Activated T-cell treated with anti-CD3 and anti-CD28 coated beads, Interleukin-2, amount 50 U/mL, for 72 hours (primary cell): ENCODE results near the gene BRAF. TPM values are rescaled to one million over a fixed set of nuclear protein-coding genes. Genes with fewer than 3 reads are reported as not detected.
A peak's percentile ranks its signal among the peaks of the same experiment; 100 is the strongest.
"Not testable (repeated sequence)": the region's sequence is repeated elsewhere in the genome, so short reads cannot be mapped to it uniquely, and the experiment has no call there.

Experiments
- ATAC-seq, 2 donors: fragments of 150-1000 bp; cut with Tn5 transposase; replicated peaks in 1 of 2; 2 replicates each; pipeline ENCODE4 v1.10.0; 2021; ENCODE audit warnings: moderate library complexity in 2 of 2, mild to moderate bottlenecking in 1 of 2
- DNase-seq, 2 donors: peaks; one replicate each; pipeline ENCODE4 v3.0.0; 2021 to 2022; ENCODE audit warnings: mixed read lengths in 1 of 2
- H3K27ac Mint-ChIP-seq: one replicate; pipeline ENCODE4 v1.8.0; 2022; ENCODE audit warnings: mild to moderate bottlenecking, moderate library complexity, mixed read lengths
- H3K27me3 Mint-ChIP-seq: one replicate; pipeline ENCODE4 v1.8.0; 2022; ENCODE audit warnings: low read depth, mixed read lengths
- H3K36me3 Mint-ChIP-seq, 2 donors: one replicate each; pipeline ENCODE4 v1.8.0; 2022; ENCODE audit warnings: mixed read lengths in 2 of 2, mild to moderate bottlenecking in 1 of 2; ENCODE audit not compliant: insufficient read depth in 2 of 2
- H3K4me1 Mint-ChIP-seq: one replicate; pipeline ENCODE4 v1.8.0; 2022; ENCODE audit warnings: low read depth, mixed read lengths
- H3K4me3 Mint-ChIP-seq, 2 donors: one replicate each; pipeline ENCODE4 v1.8.0; 2022; ENCODE audit warnings: mild to moderate bottlenecking in 2 of 2, mixed read lengths in 2 of 2, moderate library complexity in 2 of 2
- H3K9me3 Mint-ChIP-seq, 2 donors: one replicate each; pipeline ENCODE4 v1.8.0; 2022; ENCODE audit warnings: mixed read lengths in 2 of 2
- total RNA-seq, 2 donors: library from RNA; stranded (reverse); gene quantifications; one replicate each; pipeline ENCODE4 v1.2.3, GENCODE V29; 2022

BRAF gene
- total RNA-seq, 2 donors from 2014 or later: 51.7 to 56.2 TPM

GRCh38 chr7:140885735-140886334 lies 38.9 kb downstream of the BRAF start:
- DNase-seq: no peak
- H3K27ac Mint-ChIP-seq: no peak overlapping the region
- peaks cover 42% of the 10 kb centered on the region for H3K4me1 Mint-ChIP-seq
- no peaks in the 10 kb centered on the region for H3K27me3 Mint-ChIP-seq
- no peaks in the 10 kb centered on the region for H3K36me3 Mint-ChIP-seq
- peak in 1 of 2 donors; percentile 66 for ATAC-seq
- H3K9me3 Mint-ChIP-seq: no peaks in the 10 kb centered on the region
- H3K4me3 Mint-ChIP-seq: no peak overlapping the region

DNA sequence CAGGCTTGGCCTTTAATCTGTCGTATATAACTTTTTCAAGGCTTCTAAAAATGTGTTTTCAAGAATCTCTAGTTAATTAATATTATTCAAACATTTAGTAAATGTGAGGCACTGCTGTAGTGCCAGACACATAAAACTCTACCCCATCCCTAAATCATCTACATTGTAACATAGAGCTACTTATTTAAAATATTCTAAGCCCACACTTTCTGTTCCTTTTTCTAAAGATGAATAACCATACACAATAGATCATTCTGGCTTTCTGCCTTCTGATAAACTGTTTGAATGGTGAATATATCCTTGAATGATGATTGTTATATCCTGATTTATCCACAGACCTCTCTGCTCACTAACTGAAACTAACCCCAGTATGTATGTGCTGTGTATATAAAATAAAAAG lies 41.4 kb downstream of the BRAF start:
- DNase-seq (no peak), ATAC-seq (no peak)
- peaks cover 0 to 5% of the 10 kb centered on the region in 2 donors for H3K36me3 Mint-ChIP-seq
- peaks cover 1 to 2% of the 10 kb centered on the region in 2 donors for H3K9me3 Mint-ChIP-seq
- peaks cover 48% of the 10 kb centered on the region for H3K4me1 Mint-ChIP-seq
- no peaks in the 10 kb centered on the region for H3K27me3 Mint-ChIP-seq
- H3K27ac Mint-ChIP-seq: no peak overlapping the region
- H3K4me3 Mint-ChIP-seq: no peak overlapping the region

DNA sequence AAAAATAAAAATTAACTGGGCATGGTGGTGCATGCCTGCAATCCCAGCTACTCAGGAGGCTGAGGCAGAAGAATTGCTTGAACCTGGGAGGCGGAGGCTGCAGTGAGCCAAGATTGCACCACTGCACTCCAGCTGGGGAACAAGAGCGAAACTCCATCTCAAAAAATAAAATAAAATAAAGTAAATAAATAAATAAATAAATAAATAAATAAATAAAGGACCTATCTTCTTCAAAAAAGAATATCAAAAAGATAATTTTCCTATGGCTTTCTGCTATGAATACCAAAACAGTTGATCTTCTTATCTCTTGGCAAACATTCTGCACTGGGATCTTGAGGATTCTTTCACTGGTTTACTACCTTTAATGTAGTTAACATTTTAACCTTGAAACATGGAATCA lies 41.9 kb downstream of the BRAF start:
- not testable (repeated sequence) for H3K36me3 Mint-ChIP-seq, ATAC-seq, H3K27ac Mint-ChIP-seq, H3K9me3 Mint-ChIP-seq, H3K4me3 Mint-ChIP-seq, DNase-seq, H3K27me3 Mint-ChIP-seq
- H3K4me1 Mint-ChIP-seq: peaks cover 47% of the 10 kb centered on the region

- Mint-ChIP-seq H3K27me3 (no peaks in the 10 kb centered on the region), H3K36me3 (peaks cover 0 to 7% of the 10 kb centered on the region in 2 donors), H3K27ac (no peak overlapping the region), H3K4me1 (peaks cover 57% of the 10 kb centered on the region), H3K9me3 (peaks cover 2 to 3% of the 10 kb centered on the region in 2 donors), H3K4me3 (no peak overlapping the region)
- ATAC-seq: peak; percentile 68 to 76
- no peak for DNase-seq
These were observed 43.1 kb downstream of the BRAF start for GRCh38 chr7:140881507-140882228.

DNA sequence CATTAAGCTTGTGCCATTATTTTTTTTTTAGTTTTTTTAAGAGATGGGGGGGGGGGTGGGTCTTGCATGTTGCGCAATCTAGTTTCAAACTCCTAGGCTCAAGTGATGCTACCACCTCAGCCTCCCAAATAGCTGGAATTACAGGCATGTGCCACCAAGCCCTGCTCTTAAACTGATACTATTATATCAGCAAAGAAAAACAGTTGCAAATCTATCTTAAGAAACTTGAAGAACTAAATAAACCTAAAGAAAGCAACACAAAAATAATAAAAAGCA lies 47.5 kb downstream of the BRAF start:
- H3K27ac Mint-ChIP-seq: no peak overlapping the region
- no peak for DNase-seq
- no peak overlapping the region for H3K4me3 Mint-ChIP-seq
- ATAC-seq: no peak
- peaks cover 66% of the 10 kb centered on the region for H3K4me1 Mint-ChIP-seq
- H3K9me3 Mint-ChIP-seq: peaks cover 4 to 5% of the 10 kb centered on the region in 2 donors
- H3K27me3 Mint-ChIP-seq: no peaks in the 10 kb centered on the region
- H3K36me3 Mint-ChIP-seq: peaks cover 3 to 17% of the 10 kb centered on the region in 2 donors

DNA sequence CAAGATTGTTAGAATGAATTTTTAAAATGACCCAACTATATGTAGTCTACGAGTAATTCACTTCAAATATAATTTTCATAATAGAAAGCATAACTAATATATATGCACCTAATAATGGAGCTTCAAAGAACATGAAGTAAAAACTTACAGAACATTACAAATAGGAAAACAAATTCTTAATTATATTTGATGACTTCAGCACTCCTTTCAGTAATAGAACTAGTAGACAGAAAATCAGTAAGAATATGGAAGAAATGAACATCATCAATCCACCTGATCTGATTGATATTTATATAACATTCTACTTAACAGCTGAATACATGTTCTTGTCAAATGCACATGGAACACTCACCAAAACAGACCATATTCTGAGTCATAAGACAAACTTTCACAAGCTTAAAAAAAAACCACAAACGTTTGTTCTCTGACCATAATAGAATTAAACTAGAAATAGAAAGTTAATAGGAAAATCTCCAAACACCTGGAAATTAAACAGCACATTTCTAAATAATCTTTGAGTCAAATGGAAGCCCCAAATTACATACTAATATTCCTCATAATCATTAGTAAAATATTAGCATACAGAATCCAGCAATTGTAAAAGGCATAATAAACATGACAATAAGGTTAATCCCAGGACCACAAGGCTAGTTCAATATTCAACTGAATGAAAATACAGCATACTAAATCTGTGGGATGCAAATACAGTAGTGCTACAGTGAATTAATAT lies 48.0 kb downstream of the BRAF start:
- ATAC-seq (peak in 1 of 2 donors; percentile 58), DNase-seq (no peak)
- no peak overlapping the region for H3K27ac Mint-ChIP-seq
- peaks cover 4 to 5% of the 10 kb centered on the region in 2 donors for H3K9me3 Mint-ChIP-seq
- peaks cover 3 to 17% of the 10 kb centered on the region in 2 donors for H3K36me3 Mint-ChIP-seq
- peaks cover 63% of the 10 kb centered on the region for H3K4me1 Mint-ChIP-seq
- no peaks in the 10 kb centered on the region for H3K27me3 Mint-ChIP-seq
- H3K4me3 Mint-ChIP-seq: peak overlapping the region in 1 of 2 donors; percentile 40

- Mint-ChIP-seq H3K9me3 (peaks cover 2 to 5% of the 10 kb centered on the region in 2 donors), H3K4me1 (peaks cover 60% of the 10 kb centered on the region), H3K4me3 (no peak overlapping the region), H3K36me3 (peaks cover 4 to 12% of the 10 kb centered on the region in 2 donors), H3K27ac (no peak overlapping the region), H3K27me3 (no peaks in the 10 kb centered on the region)
- DNase-seq (no peak), ATAC-seq (no peak)
These were observed 51.3 kb downstream of the BRAF start for GRCh38 chr7:140873434-140873833.

DNA sequence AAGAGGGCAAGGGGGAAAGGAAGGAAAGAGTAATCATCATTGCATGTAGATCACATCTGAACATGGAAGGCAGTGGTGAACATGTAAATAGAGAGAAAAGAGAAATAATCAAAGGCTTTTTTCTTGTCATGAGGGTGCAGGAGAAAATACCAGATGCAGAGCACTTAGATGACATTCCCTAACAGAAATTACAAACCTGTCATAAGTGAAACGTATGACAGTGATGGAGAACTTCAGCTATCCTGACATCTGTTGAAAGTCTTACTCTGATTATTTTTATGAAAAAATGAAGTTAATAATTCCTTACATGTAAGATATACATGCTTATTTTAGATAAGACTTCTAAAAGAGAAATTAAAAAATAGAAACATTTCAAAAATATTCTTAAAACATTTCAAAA lies 54.7 kb downstream of the BRAF start:
- no peak overlapping the region for H3K4me3 Mint-ChIP-seq
- H3K4me1 Mint-ChIP-seq: peaks cover 42% of the 10 kb centered on the region

GRCh38 chr7:140869430-140869829 lies 55.3 kb downstream of the BRAF start:
- DNase-seq (no peak), ATAC-seq (no peak)
- Mint-ChIP-seq H3K9me3 (peaks cover 5 to 6% of the 10 kb centered on the region in 2 donors), H3K27me3 (no peaks in the 10 kb centered on the region), H3K4me1 (peaks cover 39% of the 10 kb centered on the region), H3K4me3 (no peak overlapping the region), H3K27ac (no peak overlapping the region), H3K36me3 (peaks cover 8 to 9% of the 10 kb centered on the region in 2 donors)

More for the DNA sequence above, 54.7 kb downstream of the BRAF start:
- DNase-seq (no peak), ATAC-seq (no peak)
- Mint-ChIP-seq H3K9me3 (peaks cover 2% of the 10 kb centered on the region in 2 donors), H3K27ac (no peak overlapping the region), H3K36me3 (peaks cover 4 to 8% of the 10 kb centered on the region in 2 donors), H3K27me3 (no peaks in the 10 kb centered on the region)

DNA sequence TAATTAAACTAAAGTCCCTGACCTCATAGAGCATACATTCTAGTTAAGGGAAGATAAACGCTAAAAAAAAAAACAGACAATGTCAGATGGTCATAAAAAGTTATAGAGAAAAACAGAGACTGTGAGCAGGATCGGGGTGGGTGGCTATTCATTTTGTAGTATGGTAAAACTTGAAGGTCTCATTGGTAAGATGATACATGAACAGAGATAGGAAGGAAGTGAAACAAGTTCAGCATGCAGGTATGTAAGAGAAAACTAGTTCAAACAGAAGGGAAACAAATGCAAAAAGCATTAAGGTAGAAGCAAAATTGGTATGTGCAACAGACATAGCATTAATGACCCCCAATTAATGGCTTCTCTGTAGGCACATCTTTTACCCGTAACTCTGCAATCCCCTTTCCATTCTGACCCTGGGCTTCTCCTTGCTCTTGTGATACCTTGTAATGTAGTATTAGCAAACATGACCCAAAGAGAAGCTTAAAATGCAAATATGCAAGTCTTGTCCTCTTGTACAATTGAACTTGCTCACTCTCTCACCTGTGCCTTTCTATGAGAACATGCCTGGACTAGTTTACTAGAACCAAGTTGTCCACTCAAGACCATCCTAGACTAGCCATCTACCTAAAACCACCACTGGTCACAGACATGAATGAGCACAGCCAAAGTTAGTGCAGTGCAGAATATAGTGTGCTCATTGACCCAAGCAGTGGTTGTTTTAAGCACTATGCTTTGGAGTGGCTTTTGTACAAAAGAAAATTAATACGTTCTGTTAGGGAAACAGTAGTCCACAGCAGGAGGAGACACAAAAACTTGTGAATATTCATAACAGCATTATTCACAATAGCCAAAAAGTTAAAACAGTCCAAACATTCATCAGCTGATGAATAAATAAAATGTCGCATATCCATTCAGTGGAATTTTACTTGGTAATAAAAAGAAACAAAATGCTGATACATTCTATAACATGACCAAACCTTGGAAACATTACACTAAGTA lies 57.0 kb downstream of the BRAF start:
- Mint-ChIP-seq H3K27me3 (no peaks in the 10 kb centered on the region), H3K27ac (peak overlapping the region; percentile 68), H3K4me1 (peaks cover 35% of the 10 kb centered on the region), H3K36me3 (peaks cover 8 to 9% of the 10 kb centered on the region in 2 donors), H3K4me3 (no peak overlapping the region), H3K9me3 (peaks cover 6 to 7% of the 10 kb centered on the region in 2 donors)
- DNase-seq (no peak), ATAC-seq (no peak)

DNA sequence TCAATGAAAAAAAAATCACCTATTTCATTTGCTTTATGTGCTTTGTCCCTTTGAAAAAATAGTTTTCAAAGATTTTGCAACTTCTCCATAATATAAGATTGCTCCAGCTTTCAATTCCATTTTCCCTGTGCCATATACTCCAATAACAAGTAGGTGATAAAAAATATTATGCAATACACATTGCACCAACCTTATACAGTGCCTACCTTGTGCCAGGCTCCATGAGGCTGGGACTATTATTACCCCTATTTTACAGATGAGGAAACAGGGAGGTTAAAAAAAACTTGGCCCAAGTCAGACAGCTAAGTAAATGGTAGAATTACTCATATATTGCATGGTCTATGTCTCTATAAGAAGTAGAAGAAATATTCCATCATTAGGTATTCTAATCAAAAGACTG lies 57.8 kb downstream of the BRAF start:
- Mint-ChIP-seq H3K27me3 (no peaks in the 10 kb centered on the region), H3K27ac (no peak overlapping the region), H3K4me1 (peaks cover 36% of the 10 kb centered on the region), H3K9me3 (peaks cover 6 to 7% of the 10 kb centered on the region in 2 donors), H3K4me3 (no peak overlapping the region), H3K36me3 (peaks cover 8 to 10% of the 10 kb centered on the region in 2 donors)
- ATAC-seq (no peak), DNase-seq (no peak)

- H3K4me3 Mint-ChIP-seq: no peak overlapping the region
- no peak for ATAC-seq
- H3K9me3 Mint-ChIP-seq: peaks cover 6 to 7% of the 10 kb centered on the region in 2 donors
- no peak overlapping the region for H3K27ac Mint-ChIP-seq
- H3K36me3 Mint-ChIP-seq: peaks cover 8 to 11% of the 10 kb centered on the region in 2 donors
- H3K4me1 Mint-ChIP-seq: peaks cover 23% of the 10 kb centered on the region
- no peak for DNase-seq
- no peaks in the 10 kb centered on the region for H3K27me3 Mint-ChIP-seq
These were observed 60.0 kb downstream of the BRAF start for GRCh38 chr7:140864732-140865131.
